ENCODE measurements around the gene DROSHA. TPM values are rescaled to one million over a fixed set of nuclear protein-coding genes. Genes with fewer than 3 reads are reported as not detected.
"Not testable (repeated sequence)": the region's sequence is repeated elsewhere in the genome, so short reads cannot be mapped to it uniquely, and the experiment has no call there.

Gene DROSHA
- total and polyA plus RNA-seq, 2 of the 8 experiments (the other 6 are each of a cell fraction or from before 2014, with no cell fraction given) = 65.9 to 122 TPM

DNA sequence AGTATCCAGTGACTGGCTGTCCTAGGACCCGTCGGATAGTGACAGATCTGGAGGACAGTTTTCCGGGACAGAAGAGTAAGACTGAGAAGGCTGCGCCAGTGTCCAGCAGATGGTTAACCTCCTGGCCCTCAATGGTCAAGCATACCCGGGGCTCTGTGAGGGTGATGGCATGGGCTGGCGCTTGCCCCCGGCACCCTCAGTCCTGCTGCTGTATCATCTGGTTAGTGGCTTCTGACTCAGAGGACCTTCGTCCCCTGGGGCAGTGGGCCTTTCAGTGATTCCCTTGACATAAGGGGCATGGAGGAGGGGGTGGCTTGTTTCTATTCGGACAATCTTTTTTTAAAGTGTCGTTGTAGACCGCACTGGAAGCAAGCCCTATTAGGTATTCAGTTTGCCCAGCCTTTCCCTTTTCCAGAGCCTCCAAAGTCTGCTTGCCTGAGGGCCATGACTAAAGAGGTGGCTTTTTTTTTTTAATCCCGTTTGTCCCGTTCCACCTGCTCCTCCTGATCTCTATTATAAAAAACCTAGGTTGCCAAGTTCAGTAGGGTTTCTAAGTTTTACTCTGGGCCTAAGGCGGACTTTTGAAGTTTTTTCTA, 136.3 kb downstream of the DROSHA start:
- H3K4me2 ChIP-seq (ENCODE audit: insufficient read depth in 1 of 2, low read depth in 2 of 2, low read length in 2 of 2); H2BK12ac ChIP-seq (ENCODE audit: low read depth, low read length); DNase-seq (ENCODE audit: low read depth in 1 of 2, low spot score in 2 of 2); H2AK5ac ChIP-seq (ENCODE audit: low read depth, low read length); H3K9me3 ChIP-seq (ENCODE audit: insufficient read depth in 2 of 2, low read depth in 1 of 2, low read length in 1 of 2); FAIRE-seq; H3K4ac ChIP-seq (replicated peaks; ENCODE audit: insufficient read length, low read depth, low read length); H4K8ac ChIP-seq (ENCODE audit: extremely low read depth, insufficient read depth, low read length); H3K18ac ChIP-seq (ENCODE audit: extremely low read depth, low read length); H3K27me3 ChIP-seq (replicated peaks in 1 of 4; ENCODE audit: control insufficient read depth in 3 of 4, extremely low read depth in 1 of 4, insufficient read depth in 3 of 4, low read length in 3 of 4); POLR2A ChIA-PET (ENCODE audit: partially characterized antibody); H4K91ac ChIP-seq (replicated peaks; ENCODE audit: insufficient read length, low read length); H2BK20ac ChIP-seq (ENCODE audit: low read length); H3K79me2 ChIP-seq (ENCODE audit: control insufficient read depth in 1 of 2, insufficient read depth in 2 of 2, low read length in 2 of 2); H4K20me1 ChIP-seq (replicated peaks in 1 of 2; ENCODE audit: control insufficient read depth in 1 of 2, insufficient read depth in 2 of 2, low read length in 2 of 2); H3K9ac ChIP-seq (replicated peaks in 1 of 4; ENCODE audit: extremely low read depth in 1 of 4, low read depth in 3 of 4, low read length in 3 of 4); H3K27ac ChIP-seq (ENCODE audit: low read depth, low read length); H3K4me3 ChIP-seq (ENCODE audit: extremely low read depth in 1 of 4, insufficient read depth in 2 of 4, low read depth in 3 of 4, low read length in 4 of 4); H2BK120ac ChIP-seq (replicated peaks; ENCODE audit: low read depth, low read length); H3K23me2 ChIP-seq (ENCODE audit: low read depth, low read length); H3K14ac ChIP-seq (ENCODE audit: insufficient read length); H3K56ac ChIP-seq (replicated peaks; ENCODE audit: insufficient read length, low read depth, low read length); H2AFZ ChIP-seq (ENCODE audit: low read length); H3K4me1 ChIP-seq (replicated peaks in 1 of 4; ENCODE audit: control insufficient read depth in 3 of 4, insufficient read depth in 4 of 4, low read length in 3 of 4); H3K36me3 ChIP-seq (ENCODE audit: control insufficient read depth in 2 of 4, insufficient read depth in 4 of 4, low read length in 3 of 4); H3K79me1 ChIP-seq (ENCODE audit: low read depth, low read length); H3K23ac ChIP-seq (ENCODE audit: insufficient read length); H2BK15ac ChIP-seq (ENCODE audit: low read length); H4K5ac ChIP-seq (ENCODE audit: insufficient read length, low read depth, low read length); CTCF ChIA-PET (ENCODE audit: partially characterized antibody); H2BK5ac ChIP-seq (ENCODE audit: low read depth, low read length): not testable (repeated sequence)
- WGBS, 2 experiments (ENCODE audit: extremely low coverage in 1 of 2, insufficient coverage in 1 of 2, insufficient read length in 1 of 2, insufficient replicate concordance in 2 of 2, low coverage in 1 of 2, low lambda C conversion rate in 2 of 2, missing lambda C conversion rate in 1 of 2) = 91% methylated on average over 14 of the region's 14 CpGs; no CpG with 5 or more reads in 1 of the 2 experiments

All from H1 (cell line).